Osteoblast (primary cell): ENCODE data around the gene COTL1. TPM values are rescaled to one million over a fixed set of nuclear protein-coding genes. Genes with fewer than 3 reads are reported as not detected.

Experiments used
- DNase-seq: peaks from one replicate; pipeline ENCODE4 v3.0.0; 2011; ENCODE audit warnings: low spot score, mixed read lengths; ENCODE audit not compliant: insufficient read length; ENCODE audit errors: missing footprints
- H2AFZ ChIP-seq: 2 replicates; pipeline ENCODE4 v1.6.0; 2011; ENCODE audit warnings: mild to moderate bottlenecking, low read length
- H3K27ac ChIP-seq: 2 replicates; pipeline ENCODE4 v1.5.1; 2011; ENCODE audit warnings: mild to moderate bottlenecking, low read depth, low read length, moderate library complexity
- H3K27me3 ChIP-seq: 2 replicates; pipeline ENCODE4 v1.6.0; 2012; ENCODE audit warnings: mild to moderate bottlenecking, control low read depth, inconsistent platforms, low read length, moderate library complexity; ENCODE audit not compliant: insufficient read depth
- H3K36me3 ChIP-seq: 2 replicates; pipeline ENCODE4 v1.5.1; 2011; ENCODE audit warnings: mild to moderate bottlenecking, low read length, control low read depth, moderate library complexity; ENCODE audit not compliant: insufficient read depth
- H3K4me1 ChIP-seq: 2 replicates; pipeline ENCODE4 v1.5.1; 2011; ENCODE audit warnings: mild to moderate bottlenecking, low read length, control low read depth, moderate library complexity; ENCODE audit not compliant: insufficient read depth
- H3K4me2 ChIP-seq: 2 replicates; pipeline ENCODE4 v1.6.0; 2011; ENCODE audit warnings: mild to moderate bottlenecking, low read length; ENCODE audit not compliant: insufficient read depth
- H3K4me3 ChIP-seq: fragments of 200-600 bp; sonication (generic); 3 replicates; pipeline ENCODE4 v1.5.1; 2012; ENCODE audit warnings: mild to moderate bottlenecking, low read length, inconsistent platforms; ENCODE audit not compliant: insufficient read depth
- H3K79me2 ChIP-seq: 2 replicates; pipeline ENCODE4 v1.6.0; 2012; ENCODE audit warnings: mild to moderate bottlenecking, low read length, control low read depth, inconsistent platforms; ENCODE audit not compliant: insufficient read depth
- H3K9me3 ChIP-seq: 2 replicates; pipeline ENCODE4 v1.5.1; 2011; ENCODE audit warnings: low read depth, low read length, control low read depth
- H4K20me1 ChIP-seq: 2 replicates; pipeline ENCODE4 v1.6.0; 2012; ENCODE audit warnings: mild to moderate bottlenecking, low read length, control low read depth; ENCODE audit not compliant: insufficient read depth
- total RNA-seq: library from RNA; depleted of rRNA; stranded (reverse); fragments of >200 nt; gene quantifications from 2 replicates; pipeline ENCODE4 v1.2.3, GENCODE V29; 2012
- TF ChIP-seq, protein P1 (sequence below): IDR thresholded peaks from 2 replicates; pipeline ENCODE4 v1.5.1; 2011; ENCODE audit warnings: mild to moderate bottlenecking, low read depth, low read length, moderate library complexity; ENCODE audit errors: extremely low read depth

The COTL1 gene
- total RNA-seq, 1 donor: 145 TPM

DNA sequence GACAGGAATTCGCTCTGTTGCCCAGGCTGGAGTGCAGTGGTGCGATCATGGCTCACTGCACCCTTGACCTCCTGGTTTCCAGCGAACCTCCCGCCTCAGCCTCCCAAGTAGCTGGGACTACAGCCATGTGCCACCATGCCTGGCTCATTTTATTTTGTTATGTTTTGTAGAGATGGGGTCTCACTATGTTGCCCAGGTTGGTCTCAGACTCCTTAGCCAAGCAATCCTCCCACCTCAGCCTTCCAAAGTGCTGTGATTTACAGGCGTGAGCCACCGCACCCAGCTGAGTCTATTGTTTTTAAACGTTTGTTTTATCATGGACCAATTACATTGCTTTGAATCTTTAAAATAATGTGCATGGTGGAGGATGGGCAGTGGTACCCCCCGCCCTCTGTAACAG lies 28.9 kb downstream of the COTL1 start:
- TF ChIP-seq, protein P1, sequence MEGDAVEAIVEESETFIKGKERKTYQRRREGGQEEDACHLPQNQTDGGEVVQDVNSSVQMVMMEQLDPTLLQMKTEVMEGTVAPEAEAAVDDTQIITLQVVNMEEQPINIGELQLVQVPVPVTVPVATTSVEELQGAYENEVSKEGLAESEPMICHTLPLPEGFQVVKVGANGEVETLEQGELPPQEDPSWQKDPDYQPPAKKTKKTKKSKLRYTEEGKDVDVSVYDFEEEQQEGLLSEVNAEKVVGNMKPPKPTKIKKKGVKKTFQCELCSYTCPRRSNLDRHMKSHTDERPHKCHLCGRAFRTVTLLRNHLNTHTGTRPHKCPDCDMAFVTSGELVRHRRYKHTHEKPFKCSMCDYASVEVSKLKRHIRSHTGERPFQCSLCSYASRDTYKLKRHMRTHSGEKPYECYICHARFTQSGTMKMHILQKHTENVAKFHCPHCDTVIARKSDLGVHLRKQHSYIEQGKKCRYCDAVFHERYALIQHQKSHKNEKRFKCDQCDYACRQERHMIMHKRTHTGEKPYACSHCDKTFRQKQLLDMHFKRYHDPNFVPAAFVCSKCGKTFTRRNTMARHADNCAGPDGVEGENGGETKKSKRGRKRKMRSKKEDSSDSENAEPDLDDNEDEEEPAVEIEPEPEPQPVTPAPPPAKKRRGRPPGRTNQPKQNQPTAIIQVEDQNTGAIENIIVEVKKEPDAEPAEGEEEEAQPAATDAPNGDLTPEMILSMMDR: no peak
- DNase-seq: no peak
- Histone ChIP-seq H3K4me2 (no peak overlapping the region), H3K79me2 (peaks cover 84% of the 10 kb centered on the region), H3K27ac (no peak overlapping the region), H4K20me1 (peaks cover 55% of the 10 kb centered on the region), H3K9me3 (no peaks in the 10 kb centered on the region), H3K4me3 (no peak overlapping the region), H3K4me1 (no peaks in the 10 kb centered on the region), H3K27me3 (no peaks in the 10 kb centered on the region), H3K36me3 (peaks cover 54% of the 10 kb centered on the region), H2AFZ (no peak overlapping the region)

DNA sequence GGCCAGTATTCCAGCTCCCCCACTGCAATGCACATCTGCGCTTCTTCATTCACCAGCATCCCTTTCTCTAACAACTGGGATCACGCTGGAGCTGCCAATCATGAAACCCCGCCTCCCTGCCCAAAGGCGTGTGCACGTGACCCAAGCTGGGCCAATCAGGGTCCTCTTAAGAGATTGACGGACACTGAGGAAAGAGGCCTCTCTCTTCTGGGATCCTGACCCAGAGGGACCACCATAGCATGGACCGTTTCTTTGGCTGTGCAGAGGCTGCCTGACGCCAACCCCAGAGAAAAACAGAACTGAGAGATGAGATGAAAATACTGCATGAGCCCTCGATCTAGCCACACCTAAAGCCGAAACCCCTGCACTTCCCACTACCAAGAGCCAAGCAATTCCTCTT lies 32.0 kb downstream of the COTL1 start:
- no peak overlapping the region for H3K27ac ChIP-seq
- peaks cover 55% of the 10 kb centered on the region for H3K36me3 ChIP-seq
- peaks cover 49% of the 10 kb centered on the region for H4K20me1 ChIP-seq
- H2AFZ ChIP-seq: no peak overlapping the region
- peaks cover 18% of the 10 kb centered on the region for H3K4me1 ChIP-seq
- no peak for DNase-seq
- peaks cover 87% of the 10 kb centered on the region for H3K79me2 ChIP-seq
- H3K4me2 ChIP-seq: no peak overlapping the region
- TF ChIP-seq, protein P1: no peak
- H3K9me3 ChIP-seq: no peaks in the 10 kb centered on the region
- H3K27me3 ChIP-seq: no peaks in the 10 kb centered on the region
- H3K4me3 ChIP-seq: no peak overlapping the region

DNA sequence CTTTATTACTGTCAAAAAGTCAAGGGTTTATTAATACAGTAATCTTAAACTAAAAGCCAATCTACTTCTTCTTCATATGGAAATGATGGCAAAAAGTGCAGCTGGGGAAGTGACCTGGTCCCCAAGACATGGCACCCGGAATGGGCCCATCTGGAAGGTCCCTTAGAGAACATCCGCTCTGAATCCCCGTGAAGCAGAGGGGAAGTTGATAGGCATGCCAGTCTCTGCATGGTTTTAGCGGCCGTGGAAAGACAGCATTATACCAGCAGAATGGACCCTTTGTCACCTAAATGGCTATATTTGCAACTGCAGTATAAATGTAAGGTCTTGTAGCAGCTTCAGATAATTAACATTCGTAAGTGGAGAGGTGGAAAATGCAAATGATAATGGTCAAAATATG lies 32.4 kb downstream of the COTL1 start:
- TF ChIP-seq, protein P1: no peak
- no peaks in the 10 kb centered on the region for H3K9me3 ChIP-seq
- DNase-seq: no peak
- H3K4me1 ChIP-seq: peaks cover 18% of the 10 kb centered on the region
- H3K27me3 ChIP-seq: no peaks in the 10 kb centered on the region
- peaks cover 55% of the 10 kb centered on the region for H3K36me3 ChIP-seq
- H3K27ac ChIP-seq: no peak overlapping the region
- H3K4me3 ChIP-seq: no peak overlapping the region
- H3K79me2 ChIP-seq: peaks cover 86% of the 10 kb centered on the region
- H3K4me2 ChIP-seq: no peak overlapping the region
- peaks cover 49% of the 10 kb centered on the region for H4K20me1 ChIP-seq
- no peak overlapping the region for H2AFZ ChIP-seq

DNA sequence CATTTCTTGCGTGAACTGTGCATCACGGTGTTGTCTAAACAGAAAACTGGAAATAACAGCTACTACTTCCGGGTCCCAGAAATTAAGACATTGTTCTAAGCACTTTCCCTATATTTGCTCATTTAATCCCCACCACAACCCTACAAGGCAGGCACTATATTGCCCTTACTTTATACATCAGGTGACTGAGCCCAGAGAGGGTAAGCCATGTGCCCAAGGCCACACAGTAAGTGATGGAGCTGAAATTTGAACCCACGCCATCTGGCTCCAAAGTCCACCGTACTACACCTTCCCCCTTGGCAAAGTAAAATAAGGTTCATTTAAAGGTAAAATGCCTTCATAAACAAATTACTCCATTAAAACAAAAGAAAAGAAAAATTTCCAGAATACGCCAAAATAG lies 33.2 kb downstream of the COTL1 start:
- Histone ChIP-seq H4K20me1 (peaks cover 41% of the 10 kb centered on the region), H3K36me3 (peaks cover 51% of the 10 kb centered on the region), H3K4me2 (no peak overlapping the region), H3K4me3 (no peak overlapping the region), H3K4me1 (peaks cover 18% of the 10 kb centered on the region), H3K27ac (no peak overlapping the region), H3K9me3 (no peaks in the 10 kb centered on the region), H2AFZ (no peak overlapping the region), H3K27me3 (no peaks in the 10 kb centered on the region), H3K79me2 (peaks cover 86% of the 10 kb centered on the region)
- no peak for DNase-seq
- TF ChIP-seq, protein P1: no peak
